Measurements from ENCODE around the gene C3orf33. TPM values are rescaled to one million over a fixed set of nuclear protein-coding genes. Genes with fewer than 3 reads are reported as not detected.

C3orf33 gene
- total RNA-seq, 2 experiments from 2014 or later: 1.1 to 1.3 TPM

Other genes starting within 250 kb of the C3orf33 start
- gene PLCH1, start 61.2 kb downstream of the C3orf33 start, total RNA-seq: under 1 TPM; 0.26 to 0.58 TPM
- gene SLC33A1, start 48.1 kb upstream of the C3orf33 start, total RNA-seq: 10 to 100 TPM; 24.1 to 24.4 TPM
- 100 to 1,000 TPM in 1 of 2 experiments, 10 to 100 TPM in 1; 96.9 to 104 TPM for gene GMPS, start 64.4 kb upstream of the C3orf33 start, total RNA-seq

Measured in activated CD8-positive, alpha-beta memory T cell treated with anti-CD3 and anti-CD28 coated beads, Interleukin-2, amount 10 ng/mL, durations not matched to agents 7 days and 5 days (primary cell).